H1 (cell line): Measurements from ENCODE around the gene TUBE1. TPM values are rescaled to one million over a fixed set of nuclear protein-coding genes. Genes with fewer than 3 reads are reported as not detected.

Source experiments
- CHD1 ChIP-seq: IDR thresholded peaks from 2 replicates; pipeline ENCODE4 v1.6.1; 2012; ENCODE audit warnings: low read depth, low read length, improper control_type of control experiment
- GTF2F1 ChIP-seq: IDR thresholded peaks from 2 replicates; pipeline ENCODE4 v1.6.1; 2012; ENCODE audit warnings: low read depth, low read length, improper control_type of control experiment, borderline replicate concordance
- polyA plus RNA-seq, 7 experiments: library from polyadenylated mRNA; depleted of rRNA in 3 of 7; stranded (reverse) in 5 of 7; unstranded in 2 of 7; fragments of >200 nt in 5 of 7; fragments of 200-250 nt in 2 of 7; gene quantifications; 1 replicate in 5 of 7; 2 replicates in 1 of 7; 4 replicates in 1 of 7; pipeline versions ENCODE4 v1.2.1 to v1.2.3, GENCODE V29; 2011 to 2013; ENCODE audit warnings: missing spikeins in 2 of 7, mixed read lengths in 2 of 7
- total RNA-seq: library from RNA; stranded (reverse); fragmentation: NEBNext Ultra II Directional; extraction: Animal tissue kit (Norgen Biotek cat#: 25700); gene quantifications from 2 replicates; pipeline ENCODE4 v1.2.1, GENCODE V29; 2021
- TF ChIP-seq, protein P1 (sequence below): IDR thresholded peaks from 2 replicates; pipeline ENCODE4 v1.6.1; 2012; ENCODE audit warnings: inconsistent platforms
- TF ChIP-seq, protein P2 (sequence below): IDR thresholded peaks from 2 replicates; pipeline ENCODE4 v1.6.1; 2012; ENCODE audit warnings: low read length, inconsistent platforms

The TUBE1 gene
- total and polyA plus RNA-seq, 2 of the 8 experiments (the other 6 are each of a cell fraction or from before 2014, with no cell fraction given): 8.0 to 15.9 TPM

DNA sequence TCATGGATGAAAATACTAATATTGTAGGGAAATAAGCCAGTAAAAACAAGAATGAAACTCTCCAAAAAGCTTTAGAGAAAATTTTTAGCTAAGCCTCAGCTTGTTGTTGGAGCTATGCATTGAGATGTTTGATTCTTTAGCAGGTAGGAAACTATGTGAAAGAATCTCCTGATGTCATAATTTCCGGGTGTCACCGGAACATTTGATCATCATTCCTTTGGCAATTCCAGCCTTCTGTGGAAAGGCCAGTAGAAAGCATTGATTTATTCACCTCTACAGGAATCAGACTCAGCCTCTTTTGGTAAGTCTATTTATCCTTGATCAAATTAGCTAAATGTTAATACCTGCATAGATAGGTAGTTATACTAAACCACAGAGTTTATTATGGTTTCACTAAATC is 9.6 kb upstream of the TUBE1 start (continued):
- TF ChIP-seq GTF2F1: no peak
- TF ChIP-seq, protein P1, sequence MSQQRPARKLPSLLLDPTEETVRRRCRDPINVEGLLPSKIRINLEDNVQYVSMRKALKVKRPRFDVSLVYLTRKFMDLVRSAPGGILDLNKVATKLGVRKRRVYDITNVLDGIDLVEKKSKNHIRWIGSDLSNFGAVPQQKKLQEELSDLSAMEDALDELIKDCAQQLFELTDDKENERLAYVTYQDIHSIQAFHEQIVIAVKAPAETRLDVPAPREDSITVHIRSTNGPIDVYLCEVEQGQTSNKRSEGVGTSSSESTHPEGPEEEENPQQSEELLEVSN: no peak
- TF ChIP-seq CHD1: no peak
- TF ChIP-seq, protein P2, sequence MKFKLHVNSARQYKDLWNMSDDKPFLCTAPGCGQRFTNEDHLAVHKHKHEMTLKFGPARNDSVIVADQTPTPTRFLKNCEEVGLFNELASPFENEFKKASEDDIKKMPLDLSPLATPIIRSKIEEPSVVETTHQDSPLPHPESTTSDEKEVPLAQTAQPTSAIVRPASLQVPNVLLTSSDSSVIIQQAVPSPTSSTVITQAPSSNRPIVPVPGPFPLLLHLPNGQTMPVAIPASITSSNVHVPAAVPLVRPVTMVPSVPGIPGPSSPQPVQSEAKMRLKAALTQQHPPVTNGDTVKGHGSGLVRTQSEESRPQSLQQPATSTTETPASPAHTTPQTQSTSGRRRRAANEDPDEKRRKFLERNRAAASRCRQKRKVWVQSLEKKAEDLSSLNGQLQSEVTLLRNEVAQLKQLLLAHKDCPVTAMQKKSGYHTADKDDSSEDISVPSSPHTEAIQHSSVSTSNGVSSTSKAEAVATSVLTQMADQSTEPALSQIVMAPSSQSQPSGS: no peak
- TF ChIP-seq, all 59 proteins: peak for 0
